ENCODE data around the gene DLEC1.

DLEC1 gene

GRCh38 chr3:38002291-38002876, 36.6 kb upstream of the DLEC1 start:
- TF ChIP-seq CTCF (conservative IDR thresholded peaks at IDR 0.05; ENCODE audit: control insufficient read depth, insufficient read depth, low read depth, low read length), result no peak
- no peak for DNase-seq (ENCODE audit: low read depth)
- H3K4me3 ChIP-seq (ENCODE audit: control insufficient read depth, low read depth, low read length), result no peak overlapping the region

- DNase-seq (ENCODE audit: low read depth), result no peak
- H3K4me3 ChIP-seq (ENCODE audit: control insufficient read depth, low read depth, low read length), result no peak overlapping the region
- no peak for TF ChIP-seq CTCF (conservative IDR thresholded peaks at IDR 0.05; ENCODE audit: control insufficient read depth, insufficient read depth, low read depth, low read length)
Measured at GRCh38 chr3:38002940-38003339, 36.1 kb upstream of the DLEC1 start.

GRCh38 chr3:38003371-38003816, 35.6 kb upstream of the DLEC1 start:
- peak; percentile 41 for DNase-seq (ENCODE audit: low read depth)
- peak; percentile 87 for TF ChIP-seq CTCF (conservative IDR thresholded peaks at IDR 0.05; ENCODE audit: control insufficient read depth, insufficient read depth, low read depth, low read length)
- no peak overlapping the region for H3K4me3 ChIP-seq (ENCODE audit: control insufficient read depth, low read depth, low read length)

GRCh38 chr3:38003817-38004414, 35.1 kb upstream of the DLEC1 start:
- no peak for DNase-seq (ENCODE audit: low read depth)
- no peak overlapping the region for H3K4me3 ChIP-seq (ENCODE audit: control insufficient read depth, low read depth, low read length)
- no peak for TF ChIP-seq CTCF (conservative IDR thresholded peaks at IDR 0.05; ENCODE audit: control insufficient read depth, insufficient read depth, low read depth, low read length)

GRCh38 chr3:38004415-38005075, 34.5 kb upstream of the DLEC1 start:
- no peak overlapping the region for H3K4me3 ChIP-seq (ENCODE audit: control insufficient read depth, low read depth, low read length)
- DNase-seq (ENCODE audit: low read depth), result peak; percentile 66
- peak; percentile 72 for TF ChIP-seq CTCF (conservative IDR thresholded peaks at IDR 0.05; ENCODE audit: control insufficient read depth, insufficient read depth, low read depth, low read length)

- no peak overlapping the region for H3K4me3 ChIP-seq (ENCODE audit: control insufficient read depth, low read depth, low read length)
- no peak for TF ChIP-seq CTCF (conservative IDR thresholded peaks at IDR 0.05; ENCODE audit: control insufficient read depth, insufficient read depth, low read depth, low read length)
- DNase-seq (ENCODE audit: low read depth), result no peak
Measured at GRCh38 chr3:38005076-38006020, 33.7 kb upstream of the DLEC1 start.

All from fibroblast of mammary gland (primary cell).